ENCODE results near the gene C1RL.

DNA sequence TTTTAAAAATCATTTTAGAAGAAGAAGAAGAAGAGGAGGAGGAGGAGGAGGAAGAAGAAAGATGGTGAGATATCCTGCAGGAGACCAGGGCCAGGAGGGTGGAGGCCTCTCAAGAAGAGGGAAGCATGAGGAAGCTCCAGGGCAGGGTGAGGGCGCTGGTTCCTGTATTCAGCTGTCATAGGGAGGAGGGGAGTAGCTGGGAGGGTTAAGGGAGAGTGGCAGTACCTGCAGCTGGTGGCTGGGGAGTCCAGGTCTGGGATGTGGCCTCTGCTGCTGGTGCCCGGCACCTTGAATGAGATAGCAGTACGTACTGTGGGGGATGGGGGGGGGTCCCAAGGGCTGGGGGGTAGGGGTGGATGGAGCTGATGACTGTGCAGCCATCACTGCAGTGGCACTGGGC, 9.9 kb upstream of the C1RL start:
- TF ChIP-seq, protein P1, sequence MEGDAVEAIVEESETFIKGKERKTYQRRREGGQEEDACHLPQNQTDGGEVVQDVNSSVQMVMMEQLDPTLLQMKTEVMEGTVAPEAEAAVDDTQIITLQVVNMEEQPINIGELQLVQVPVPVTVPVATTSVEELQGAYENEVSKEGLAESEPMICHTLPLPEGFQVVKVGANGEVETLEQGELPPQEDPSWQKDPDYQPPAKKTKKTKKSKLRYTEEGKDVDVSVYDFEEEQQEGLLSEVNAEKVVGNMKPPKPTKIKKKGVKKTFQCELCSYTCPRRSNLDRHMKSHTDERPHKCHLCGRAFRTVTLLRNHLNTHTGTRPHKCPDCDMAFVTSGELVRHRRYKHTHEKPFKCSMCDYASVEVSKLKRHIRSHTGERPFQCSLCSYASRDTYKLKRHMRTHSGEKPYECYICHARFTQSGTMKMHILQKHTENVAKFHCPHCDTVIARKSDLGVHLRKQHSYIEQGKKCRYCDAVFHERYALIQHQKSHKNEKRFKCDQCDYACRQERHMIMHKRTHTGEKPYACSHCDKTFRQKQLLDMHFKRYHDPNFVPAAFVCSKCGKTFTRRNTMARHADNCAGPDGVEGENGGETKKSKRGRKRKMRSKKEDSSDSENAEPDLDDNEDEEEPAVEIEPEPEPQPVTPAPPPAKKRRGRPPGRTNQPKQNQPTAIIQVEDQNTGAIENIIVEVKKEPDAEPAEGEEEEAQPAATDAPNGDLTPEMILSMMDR (IDR thresholded peaks at IDR 0.05; ENCODE audit: borderline replicate concordance, extremely low read depth, low read length, poor library complexity, severe bottlenecking): no peak
- TF ChIP-seq EZH2 (IDR thresholded peaks at IDR 0.05; ENCODE audit: borderline replicate concordance, low read depth, low read length, severe bottlenecking): no peak

Measured in DND-41 (cell line).